A673 (cell line): ENCODE data around the gene SSBP2.

Source experiments
- EZH2 ChIP-seq: fragments of 200-600 bp; sonication (generic); IDR thresholded peaks from 2 replicates; pipeline ENCODE4 v1.6.1; 2017; ENCODE audit warnings: borderline replicate concordance, low read depth, mild to moderate bottlenecking, mixed read lengths, antibody characterized with exemption, low read length; ENCODE audit not compliant: poor library complexity, severe bottlenecking
- TF ChIP-seq, protein P1 (sequence below): fragments of 300-800, 200-600 bp; sonication (generic); conservative IDR thresholded peaks from 2 replicates; pipeline ENCODE4 v1.5.1; 2017; ENCODE audit warnings: low read depth, mild to moderate bottlenecking, antibody characterized with exemption, low read length, moderate library complexity, mixed read lengths

GRCh38 chr5:81405126-81405891 is 345.6 kb downstream of the SSBP2 start:
- TF ChIP-seq, protein P1, sequence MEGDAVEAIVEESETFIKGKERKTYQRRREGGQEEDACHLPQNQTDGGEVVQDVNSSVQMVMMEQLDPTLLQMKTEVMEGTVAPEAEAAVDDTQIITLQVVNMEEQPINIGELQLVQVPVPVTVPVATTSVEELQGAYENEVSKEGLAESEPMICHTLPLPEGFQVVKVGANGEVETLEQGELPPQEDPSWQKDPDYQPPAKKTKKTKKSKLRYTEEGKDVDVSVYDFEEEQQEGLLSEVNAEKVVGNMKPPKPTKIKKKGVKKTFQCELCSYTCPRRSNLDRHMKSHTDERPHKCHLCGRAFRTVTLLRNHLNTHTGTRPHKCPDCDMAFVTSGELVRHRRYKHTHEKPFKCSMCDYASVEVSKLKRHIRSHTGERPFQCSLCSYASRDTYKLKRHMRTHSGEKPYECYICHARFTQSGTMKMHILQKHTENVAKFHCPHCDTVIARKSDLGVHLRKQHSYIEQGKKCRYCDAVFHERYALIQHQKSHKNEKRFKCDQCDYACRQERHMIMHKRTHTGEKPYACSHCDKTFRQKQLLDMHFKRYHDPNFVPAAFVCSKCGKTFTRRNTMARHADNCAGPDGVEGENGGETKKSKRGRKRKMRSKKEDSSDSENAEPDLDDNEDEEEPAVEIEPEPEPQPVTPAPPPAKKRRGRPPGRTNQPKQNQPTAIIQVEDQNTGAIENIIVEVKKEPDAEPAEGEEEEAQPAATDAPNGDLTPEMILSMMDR = no peak
- TF ChIP-seq EZH2 = no peak
